AG04450 (cell line): ENCODE measurements around the gene C1orf122. TPM values are rescaled to one million over a fixed set of nuclear protein-coding genes. Genes with fewer than 3 reads are reported as not detected.

Experiments
- CTCF ChIA-PET: fragments of 300-600, 350-600 bp; formaldehyde crosslinking; extraction: SDS; loops from one replicate; lab custom pipeline; 2022; ENCODE audit warnings: antibody characterized with exemption, inconsistent platforms; lab: Charles Lee
- POLR2A ChIA-PET: fragments of 350-600 bp; formaldehyde crosslinking; extraction: SDS; loops from one replicate; lab custom pipeline; 2021; ENCODE audit warnings: antibody characterized with exemption, inconsistent platforms; lab: Yijun Ruan, JAX
- DNase-seq: peaks from one replicate; pipeline ENCODE4 v3.0.0-alpha.2; 2011; ENCODE audit warnings: low read depth, low spot score
- H3K27ac ChIP-seq: one replicate; pipeline ENCODE4 v1.5.1; 2012; ENCODE audit warnings: low read depth, low read length, control low read depth
- H3K27me3 ChIP-seq: one replicate; pipeline ENCODE4 v1.6.0; 2012; ENCODE audit warnings: low read length; ENCODE audit not compliant: control insufficient read depth, insufficient read depth
- H3K4me3 ChIP-seq: 2 replicates; pipeline ENCODE4 v1.5.1; 2011; ENCODE audit warnings: mild to moderate bottlenecking, low read depth, low read length, control low read depth
- H3K9me3 ChIP-seq: 2 replicates; pipeline ENCODE4 v1.5.1; 2012; ENCODE audit warnings: low read length; ENCODE audit not compliant: control insufficient read depth, insufficient read depth
- CTCF ChIP-seq: IDR thresholded peaks from 2 replicates; pipeline ENCODE4 v1.5.1; 2011; ENCODE audit warnings: low read depth, low read length, control low read depth, inconsistent platforms
- polyA plus RNA-seq: library from polyadenylated mRNA; depleted of rRNA; stranded (reverse); fragments of >200 nt; gene quantifications from 2 replicates; pipeline ENCODE4 v1.2.3, GENCODE V29; 2011

The C1orf122 gene
- polyA plus RNA-seq, 1 experiment = 30.3 TPM

GRCh38 chr1:37822906-37823815 is 15.6 kb downstream of the C1orf122 start:
- Histone ChIP-seq H3K27me3 (no peaks in the 10 kb centered on the region), H3K27ac (no peak overlapping the region), H3K4me3 (no peak overlapping the region), H3K9me3 (no peaks in the 10 kb centered on the region)
- DNase-seq = no peak
- ChIA-PET CTCF (interaction anchor here (0.8 to 2.5 kb wide), 5 partner anchors 10 to 220 kb away, joined by 4 to 19 read pairs (median 4); no protein-coding TSS in a partner anchor), POLR2A (interaction anchor here (2.5 kb wide), 1 partner anchor 15 kb away, joined by 13 read pairs; the partner anchor contains the start of genes C1orf122 and YRDC)
- no peak for TF ChIP-seq CTCF

- no peaks in the 10 kb centered on the region for H3K27me3 ChIP-seq
- ChIA-PET CTCF (no interaction called here), POLR2A (interaction anchor here (2.5 kb wide), 1 partner anchor 16 kb away, joined by 13 read pairs; the partner anchor contains the start of genes C1orf122 and YRDC)
- H3K9me3 ChIP-seq = no peaks in the 10 kb centered on the region
- TF ChIP-seq CTCF = no peak
- no peak overlapping the region for H3K4me3 ChIP-seq
- no peak overlapping the region for H3K27ac ChIP-seq
- no peak for DNase-seq
Observed at GRCh38 chr1:37824001-37824400, 16.4 kb downstream of the C1orf122 start.

- no peak for DNase-seq
- peak overlapping the region; percentile 31 for H3K27ac ChIP-seq
- ChIA-PET POLR2A (interaction anchor here (0.7 to 1.3 kb wide), 2 partner anchors 17 to 34 kb away, joined by 3 to 8 read pairs; partner anchors contain the start of genes C1orf122, MTF1 and YRDC), CTCF (interaction anchor here (1.2 to 1.7 kb wide), 4 partner anchors 12 to 35 kb away, joined by 5 to 6 read pairs (median 5); no protein-coding TSS in a partner anchor)
- H3K9me3 ChIP-seq = no peaks in the 10 kb centered on the region
- H3K4me3 ChIP-seq = no peak overlapping the region
- TF ChIP-seq CTCF = no peak
- H3K27me3 ChIP-seq = no peaks in the 10 kb centered on the region
Observed at GRCh38 chr1:37825506-37825905, 17.9 kb downstream of the C1orf122 start.

GRCh38 chr1:37828410-37829074 is 21.0 kb downstream of the C1orf122 start:
- Histone ChIP-seq H3K27ac (no peak overlapping the region), H3K4me3 (no peak overlapping the region), H3K27me3 (no peaks in the 10 kb centered on the region), H3K9me3 (no peaks in the 10 kb centered on the region)
- ChIA-PET POLR2A (interaction anchor here (1.1 kb wide), 2 partner anchors 20 to 31 kb away, joined by 3 to 7 read pairs; partner anchors contain the start of genes C1orf122, MTF1 and YRDC), CTCF (interaction anchor here (2.2 kb wide), 1 partner anchor 32 kb away, joined by 13 read pairs; no protein-coding TSS in a partner anchor)
- DNase-seq = no peak
- TF ChIP-seq CTCF = no peak
